ENCODE measurements around the gene DNAH8.

- TF ChIP-seq CTCF (conservative IDR thresholded peaks at IDR 0.05 in 1 of 2, IDR thresholded peaks at IDR 0.05 in 1 of 2; ENCODE audit: extremely low read depth in 1 of 2, insufficient read depth in 1 of 2, low read depth in 1 of 2, low read length in 2 of 2) (no peak), EZH2 (IDR thresholded peaks at IDR 0.05; ENCODE audit: borderline replicate concordance, low read length) (no peak)
Observed at GRCh38 chr6:38974389-38975151, 259.5 kb downstream of the DNAH8 start.
